GM10266 (cell line): ENCODE measurements around the gene CADM3.

Source experiments
- DNase-seq: peaks from one replicate; pipeline ENCODE4 v3.0.0; 2012; ENCODE audit errors: extremely low spot score
- TF ChIP-seq, protein P1 (sequence below): IDR thresholded peaks from 2 replicates; pipeline ENCODE4 v1.5.1; 2012; ENCODE audit warnings: mild to moderate bottlenecking, low read depth; ENCODE audit not compliant: control insufficient read depth, insufficient read depth; ENCODE audit errors: missing control alignments

Gene CADM3

GRCh38 chr1:159239551-159240220 lies 68.3 kb downstream of the CADM3 start:
- TF ChIP-seq, protein P1, sequence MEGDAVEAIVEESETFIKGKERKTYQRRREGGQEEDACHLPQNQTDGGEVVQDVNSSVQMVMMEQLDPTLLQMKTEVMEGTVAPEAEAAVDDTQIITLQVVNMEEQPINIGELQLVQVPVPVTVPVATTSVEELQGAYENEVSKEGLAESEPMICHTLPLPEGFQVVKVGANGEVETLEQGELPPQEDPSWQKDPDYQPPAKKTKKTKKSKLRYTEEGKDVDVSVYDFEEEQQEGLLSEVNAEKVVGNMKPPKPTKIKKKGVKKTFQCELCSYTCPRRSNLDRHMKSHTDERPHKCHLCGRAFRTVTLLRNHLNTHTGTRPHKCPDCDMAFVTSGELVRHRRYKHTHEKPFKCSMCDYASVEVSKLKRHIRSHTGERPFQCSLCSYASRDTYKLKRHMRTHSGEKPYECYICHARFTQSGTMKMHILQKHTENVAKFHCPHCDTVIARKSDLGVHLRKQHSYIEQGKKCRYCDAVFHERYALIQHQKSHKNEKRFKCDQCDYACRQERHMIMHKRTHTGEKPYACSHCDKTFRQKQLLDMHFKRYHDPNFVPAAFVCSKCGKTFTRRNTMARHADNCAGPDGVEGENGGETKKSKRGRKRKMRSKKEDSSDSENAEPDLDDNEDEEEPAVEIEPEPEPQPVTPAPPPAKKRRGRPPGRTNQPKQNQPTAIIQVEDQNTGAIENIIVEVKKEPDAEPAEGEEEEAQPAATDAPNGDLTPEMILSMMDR = no peak
- DNase-seq = peak; percentile 42

DNA sequence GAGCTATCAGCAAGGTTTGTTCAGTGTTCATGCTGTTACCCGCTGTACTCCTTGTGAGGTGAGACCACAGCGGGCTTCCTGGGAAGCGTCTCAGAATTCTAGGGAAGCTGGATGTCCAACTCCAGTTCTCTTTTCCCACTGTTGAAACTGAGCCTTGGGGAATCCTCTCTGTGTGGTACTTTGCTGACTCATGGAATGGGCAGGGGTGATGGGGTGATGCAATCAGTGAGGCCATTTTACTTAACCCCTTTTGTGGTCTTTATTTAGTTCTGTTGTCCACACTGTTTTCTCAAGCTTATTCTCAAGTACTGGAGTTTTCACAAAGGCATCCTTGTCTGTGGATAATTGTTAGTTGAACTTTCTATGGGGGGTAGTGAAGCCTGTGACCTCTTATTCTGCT lies 75.9 kb downstream of the CADM3 start:
- TF ChIP-seq, protein P1 = no peak
- no peak for DNase-seq

DNA sequence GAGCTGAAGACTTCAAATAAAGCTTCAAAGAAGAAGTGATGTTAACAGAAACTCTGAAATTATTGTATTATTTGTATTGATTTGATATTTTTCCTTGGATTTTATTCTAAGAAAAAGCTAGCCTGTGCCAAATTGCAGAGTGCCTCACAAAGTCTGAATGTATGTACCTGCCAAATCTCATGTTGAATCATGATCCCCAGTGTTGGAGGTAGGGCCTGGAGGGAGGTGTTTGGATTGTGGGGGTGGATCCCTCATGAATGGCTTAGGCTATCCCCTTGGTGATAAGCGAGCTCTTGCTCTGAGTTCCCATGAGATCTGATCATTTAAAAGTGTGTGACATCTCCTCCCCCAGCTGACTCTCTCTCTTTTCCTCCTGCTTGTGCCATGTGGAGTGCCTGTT lies 76.9 kb downstream of the CADM3 start:
- no peak for DNase-seq

GRCh38 chr1:159250638-159251216 lies 79.3 kb downstream of the CADM3 start:
- TF ChIP-seq, protein P1 = no peak
- DNase-seq = no peak

More for the DNA sequence above, 76.9 kb downstream of the CADM3 start:
- TF ChIP-seq, protein P1 = no peak
